ENCODE results near the gene C16orf87.
"Not testable (repeated sequence)": the region's sequence is repeated elsewhere in the genome, so short reads cannot be mapped to it uniquely, and the experiment has no call there.

Gene C16orf87

GRCh38 chr16:46830902-46831647 is at the start of gene C16orf87:
TSS of gene C16orf87 (minus strand) at chr16:46831180. CDS start at chr16:46831149, 31 bp downstream.
- H3K27ac ChIP-seq, result peak within 1 kb of the TSS; percentile 79
- no peak for TF ChIP-seq CTCF (conservative IDR thresholded peaks at IDR 0.05)

- TF ChIP-seq CTCF (conservative IDR thresholded peaks at IDR 0.05), result no peak
- peak overlapping the region; percentile 79 for H3K27ac ChIP-seq
Observed at GRCh38 chr16:46875243-46875642, 44.3 kb upstream of the C16orf87 start.

GRCh38 chr16:46873201-46873600 is 42.2 kb upstream of the C16orf87 start:
- TF ChIP-seq CTCF (conservative IDR thresholded peaks at IDR 0.05), result no peak
- H3K27ac ChIP-seq, result no peak overlapping the region

GRCh38 chr16:46871597-46871996 is 40.6 kb upstream of the C16orf87 start:
- H3K27ac ChIP-seq, result no peak overlapping the region
- no peak for TF ChIP-seq CTCF (conservative IDR thresholded peaks at IDR 0.05)

- H3K27ac ChIP-seq, result not testable (repeated sequence)
Observed at GRCh38 chr16:46868891-46869290, 37.9 kb upstream of the C16orf87 start.

- not testable (repeated sequence) for H3K27ac ChIP-seq
Observed at GRCh38 chr16:46867486-46867885, 36.5 kb upstream of the C16orf87 start.

GRCh38 chr16:46866286-46866685 is 35.3 kb upstream of the C16orf87 start:
- no peak for TF ChIP-seq CTCF (conservative IDR thresholded peaks at IDR 0.05)
- H3K27ac ChIP-seq, result no peak overlapping the region

- TF ChIP-seq CTCF (conservative IDR thresholded peaks at IDR 0.05), result no peak
- no peak overlapping the region for H3K27ac ChIP-seq
Observed at GRCh38 chr16:46862555-46863447, 31.8 kb upstream of the C16orf87 start.

All from VCaP (cell line).